Measurements from ENCODE around the gene DNAH3.

DNA sequence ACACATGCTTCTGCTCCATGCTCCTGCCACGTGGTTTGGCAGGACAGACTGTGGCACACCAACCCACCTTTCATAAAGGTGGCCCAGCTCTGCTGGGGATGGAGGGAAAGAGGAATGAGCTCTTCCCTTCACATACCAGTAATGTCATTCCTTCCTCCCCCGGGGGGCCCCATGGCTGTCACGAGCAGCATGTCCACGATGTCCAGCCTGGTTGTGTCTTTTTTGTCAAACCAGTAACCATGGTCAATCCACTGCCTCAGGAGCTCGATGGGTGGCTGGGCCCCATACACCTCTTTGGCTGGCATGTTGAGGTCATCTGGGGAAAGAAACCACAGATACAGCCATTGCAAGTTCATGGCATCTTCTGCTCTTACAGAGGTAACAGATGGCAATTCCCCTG, 153.5 kb downstream of the DNAH3 start:
- TF ChIP-seq CTCF (IDR thresholded peaks at IDR 0.05) (no peak), POLR2A (IDR thresholded peaks at IDR 0.05) (no peak)
